ENCODE measurements around the gene PDIA5.

The PDIA5 gene

GRCh38 chr3:123032057-123032456, 34.8 kb upstream of the PDIA5 start:
- H3K27ac ChIP-seq = no peak overlapping the region
- no peak for TF ChIP-seq CTCF (conservative IDR thresholded peaks at IDR 0.05)
- no peak for TF ChIP-seq ZFX (IDR thresholded peaks at IDR 0.05)

GRCh38 chr3:123034120-123034519, 32.7 kb upstream of the PDIA5 start:
- no peak overlapping the region for H3K27ac ChIP-seq
- TF ChIP-seq CTCF (conservative IDR thresholded peaks at IDR 0.05) = no peak
- no peak for TF ChIP-seq ZFX (IDR thresholded peaks at IDR 0.05)

GRCh38 chr3:123034996-123035395, 31.8 kb upstream of the PDIA5 start:
- TF ChIP-seq CTCF (conservative IDR thresholded peaks at IDR 0.05) = no peak
- no peak for TF ChIP-seq ZFX (IDR thresholded peaks at IDR 0.05)
- H3K27ac ChIP-seq = no peak overlapping the region

GRCh38 chr3:123036352-123037014, 30.3 kb upstream of the PDIA5 start:
- no peak overlapping the region for H3K27ac ChIP-seq
- TF ChIP-seq ZFX (IDR thresholded peaks at IDR 0.05) = no peak
- no peak for TF ChIP-seq CTCF (conservative IDR thresholded peaks at IDR 0.05)

- H3K27ac ChIP-seq = no peak overlapping the region
- no peak for TF ChIP-seq ZFX (IDR thresholded peaks at IDR 0.05)
Measured at GRCh38 chr3:123037015-123037375, 29.8 kb upstream of the PDIA5 start.

- TF ChIP-seq CTCF (conservative IDR thresholded peaks at IDR 0.05) (no peak), ZFX (IDR thresholded peaks at IDR 0.05) (no peak)
- H3K27ac ChIP-seq = peak overlapping the region; percentile 5; the same call in 1 of the 2 replicates
Measured at GRCh38 chr3:123038751-123039150, 28.1 kb upstream of the PDIA5 start.

GRCh38 chr3:123039178-123039577, 27.6 kb upstream of the PDIA5 start:
- TF ChIP-seq CTCF (conservative IDR thresholded peaks at IDR 0.05) = no peak
- no peak for TF ChIP-seq ZFX (IDR thresholded peaks at IDR 0.05)
- H3K27ac ChIP-seq = no peak overlapping the region

GRCh38 chr3:123042413-123042812, 24.4 kb upstream of the PDIA5 start:
- H3K27ac ChIP-seq = no peak overlapping the region
- TF ChIP-seq ZFX (IDR thresholded peaks at IDR 0.05) = no peak
- TF ChIP-seq CTCF (conservative IDR thresholded peaks at IDR 0.05) = no peak
